SK-N-SH (cell line): ENCODE data around the gene TINAGL1.

ENCODE experiments used
- CTCF ChIP-seq: fragments of 200-600 bp; sonication (generic); IDR thresholded peaks from 2 replicates; pipeline ENCODE4 v1.6.1; 2017; ENCODE audit warnings: antibody characterized with exemption, mild to moderate bottlenecking, moderate library complexity
- ELF1 ChIP-seq: IDR thresholded peaks from 2 replicates; pipeline ENCODE4 v1.4.0; 2012
- JUND ChIP-seq: IDR thresholded peaks from 2 replicates; pipeline ENCODE4 v1.4.0; 2012
- MXI1 ChIP-seq: IDR thresholded peaks from 2 replicates; pipeline ENCODE4 v1.6.1; 2012; ENCODE audit warnings: mild to moderate bottlenecking, low read depth, low read length, improper control_type of control experiment
- NRF1 ChIP-seq: IDR thresholded peaks from 2 replicates; pipeline ENCODE4 v1.6.1; 2012; ENCODE audit warnings: low read depth, mild to moderate bottlenecking, low read length
- PBX3 ChIP-seq: IDR thresholded peaks from 2 replicates; pipeline ENCODE4; 2012
- POLR2AphosphoS5 ChIP-seq: IDR thresholded peaks from 2 replicates; pipeline ENCODE4 v1.6.1; 2012; ENCODE audit warnings: low read depth, low read length
- RAD21 ChIP-seq: IDR thresholded peaks from 2 replicates; pipeline ENCODE4 v1.6.1; 2012; ENCODE audit warnings: mild to moderate bottlenecking, low read length
- REST ChIP-seq: IDR thresholded peaks from 2 replicates; pipeline ENCODE4 v1.6.1; 2012; ENCODE audit warnings: mild to moderate bottlenecking, low read depth, low read length, moderate library complexity
- YY1 ChIP-seq: IDR thresholded peaks from 2 replicates; pipeline ENCODE4 v1.4.0; 2012; ENCODE audit warnings: low read depth, mild to moderate bottlenecking

- TF ChIP-seq RAD21 = no peak
- TF ChIP-seq JUND = no peak
- TF ChIP-seq REST = no peak
- TF ChIP-seq CTCF = no peak
- no peak for TF ChIP-seq PBX3
- TF ChIP-seq ELF1 = no peak
- TF ChIP-seq NRF1 = no peak
- TF ChIP-seq MXI1 = no peak
- TF ChIP-seq POLR2AphosphoS5 = no peak
- no peak for TF ChIP-seq YY1
These were observed 4.7 kb downstream of the TINAGL1 start for GRCh38 chr1:31580891-31581603.
